ENCODE measurements around the gene CLPSL1. TPM values are rescaled to one million over a fixed set of nuclear protein-coding genes. Genes with fewer than 3 reads are reported as not detected.
A peak's percentile ranks its signal among the peaks of the same experiment; 100 is the strongest.

The CLPSL1 gene
- total RNA-seq, 1 experiment from 2014 or later: not detected

GRCh38 chr6:35829306-35829705 lies 48.5 kb downstream of the CLPSL1 start:
- no TSS peak for BruUV-seq (replicated peaks)
- POLR2A ChIA-PET (ENCODE audit: unreplicated experiment): interaction anchor here (0.7 kb wide), 1 partner anchor 116 kb away, joined by 31 read pairs; no protein-coding TSS in a partner anchor
- CTCF ChIA-PET: no interaction called here

GRCh38 chr6:35831257-35832007 lies 50.6 kb downstream of the CLPSL1 start:
- BruUV-seq (replicated peaks): no TSS peak
- ChIA-PET POLR2A (ENCODE audit: unreplicated experiment) (no interaction called here), CTCF (no interaction called here)
- no peak for DNase-seq
- no peak overlapping the region for H2AFZ ChIP-seq
- no peaks in the 10 kb centered on the region for H3K27me3 ChIP-seq (ENCODE audit: insufficient read depth, low read depth)
- H4K20me1 ChIP-seq (ENCODE audit: insufficient read depth): no peaks in the 10 kb centered on the region
- H3F3A ChIP-seq (ENCODE audit: insufficient read depth, low read depth): peaks cover 34% of the 10 kb centered on the region
- H3K36me3 ChIP-seq (ENCODE audit: low read depth): peaks cover 20% of the 10 kb centered on the region
- H3K9me2 ChIP-seq (ENCODE audit: insufficient read depth): no peaks in the 10 kb centered on the region
- H3K27ac ChIP-seq: no peak overlapping the region; the same call in 1 of the 2 replicates
- intact Hi-C loops (cut with micrococcal nuclease; ENCODE audit: unreplicated experiment): no loop called here
- no peaks in the 10 kb centered on the region for H3K9me3 ChIP-seq (ENCODE audit: insufficient read depth, low read depth)
- H3K4me2 ChIP-seq: no peak overlapping the region
- H3K4me1 ChIP-seq (replicated peaks; ENCODE audit: insufficient read depth): peaks cover 41% of the 10 kb centered on the region
- no peak overlapping the region for H3K4me3 ChIP-seq
- TF ChIP-seq CTCF (conservative IDR thresholded peaks at IDR 0.05) (no peak), EZH2 (IDR thresholded peaks at IDR 0.05; ENCODE audit: low read depth) (no peak)
- H3K79me2 ChIP-seq (ENCODE audit: low read depth): no peaks in the 10 kb centered on the region

More at GRCh38 chr6:35829306-35829705, 48.5 kb downstream of the CLPSL1 start:
- Histone ChIP-seq H2AFZ (no peak overlapping the region), H3K4me2 (no peak overlapping the region), H3K79me2 (ENCODE audit: low read depth) (no peaks in the 10 kb centered on the region), H3K9me3 (ENCODE audit: insufficient read depth, low read depth) (no peaks in the 10 kb centered on the region), H3K27ac (no peak overlapping the region), H4K20me1 (ENCODE audit: insufficient read depth) (no peaks in the 10 kb centered on the region), H3K27me3 (ENCODE audit: insufficient read depth, low read depth) (no peaks in the 10 kb centered on the region), H3F3A (ENCODE audit: insufficient read depth, low read depth) (peaks cover 27% of the 10 kb centered on the region), H3K36me3 (ENCODE audit: low read depth) (peaks cover 16% of the 10 kb centered on the region), H3K4me3 (no peak overlapping the region), H3K9me2 (ENCODE audit: insufficient read depth) (no peaks in the 10 kb centered on the region), H3K4me1 (replicated peaks; ENCODE audit: insufficient read depth) (peaks cover 36% of the 10 kb centered on the region)
- DNase-seq: no peak
- intact Hi-C loops (cut with micrococcal nuclease; ENCODE audit: unreplicated experiment): no loop called here
- TF ChIP-seq EZH2 (IDR thresholded peaks at IDR 0.05; ENCODE audit: low read depth) (no peak), CTCF (conservative IDR thresholded peaks at IDR 0.05) (no peak)

GRCh38 chr6:35833536-35833935 lies 52.7 kb downstream of the CLPSL1 start:
- Histone ChIP-seq H3K4me1 (replicated peaks; ENCODE audit: insufficient read depth) (peaks cover 35% of the 10 kb centered on the region), H3K4me3 (no peak overlapping the region), H3K9me2 (ENCODE audit: insufficient read depth) (no peaks in the 10 kb centered on the region), H3K27me3 (ENCODE audit: insufficient read depth, low read depth) (no peaks in the 10 kb centered on the region), H3F3A (ENCODE audit: insufficient read depth, low read depth) (peaks cover 34% of the 10 kb centered on the region), H3K36me3 (ENCODE audit: low read depth) (peaks cover 29% of the 10 kb centered on the region), H4K20me1 (ENCODE audit: insufficient read depth) (no peaks in the 10 kb centered on the region), H3K9me3 (ENCODE audit: insufficient read depth, low read depth) (no peaks in the 10 kb centered on the region), H3K79me2 (ENCODE audit: low read depth) (no peaks in the 10 kb centered on the region), H3K4me2 (peak overlapping the region; percentile 58), H3K27ac (peak overlapping the region; percentile 88), H2AFZ (no peak overlapping the region)
- CTCF ChIA-PET: no interaction called here
- DNase-seq: peak; percentile 49 to 92
- POLR2A ChIA-PET (ENCODE audit: unreplicated experiment): no interaction called here
- no peak for TF ChIP-seq EZH2 (IDR thresholded peaks at IDR 0.05; ENCODE audit: low read depth)
- BruUV-seq (replicated peaks): no TSS peak
- intact Hi-C loops (cut with micrococcal nuclease; ENCODE audit: unreplicated experiment): no loop called here

Other genes starting within 250 kb of the CLPSL1 start
- 3.9 and 5.0 TPM in 2 replicates for gene FKBP5, start 92.1 kb upstream of the CLPSL1 start, total RNA-seq (2021)
- 0.35 and 0.57 TPM in 2 replicates for gene ARMC12, start 44.0 kb upstream of the CLPSL1 start, total RNA-seq (2021)
- gene CLPSL2, start 4.4 kb upstream of the CLPSL1 start, total RNA-seq (2021): 0.76 TPM in 1 of 2 replicates, not detected in the other
- gene CLPS, start 16.3 kb downstream of the CLPSL1 start, total RNA-seq (2021): not detected in 2 replicates
- gene LHFPL5, start 24.3 kb downstream of the CLPSL1 start, total RNA-seq (2021): 1.2 and 1.7 TPM in 2 replicates
- gene SRPK1, start 140.1 kb downstream of the CLPSL1 start, total RNA-seq (2021): 79.0 and 98.7 TPM in 2 replicates
- not detected in 2 replicates for gene SLC26A8, start 243.6 kb downstream of the CLPSL1 start, total RNA-seq (2021)
- 60.4 and 70.7 TPM in 2 replicates for gene MAPK14, start 246.8 kb downstream of the CLPSL1 start, total RNA-seq (2021)

All from PC-9 (cell line).